ENCODE results near the gene PATJ. TPM values are rescaled to one million over a fixed set of nuclear protein-coding genes. Genes with fewer than 3 reads are reported as not detected.
A peak's percentile ranks its signal among the peaks of the same experiment; 100 is the strongest.

Gene PATJ
- total and polyA plus RNA-seq, 2 experiments from 2014 or later, result 10.8 to 18.7 TPM

DNA sequence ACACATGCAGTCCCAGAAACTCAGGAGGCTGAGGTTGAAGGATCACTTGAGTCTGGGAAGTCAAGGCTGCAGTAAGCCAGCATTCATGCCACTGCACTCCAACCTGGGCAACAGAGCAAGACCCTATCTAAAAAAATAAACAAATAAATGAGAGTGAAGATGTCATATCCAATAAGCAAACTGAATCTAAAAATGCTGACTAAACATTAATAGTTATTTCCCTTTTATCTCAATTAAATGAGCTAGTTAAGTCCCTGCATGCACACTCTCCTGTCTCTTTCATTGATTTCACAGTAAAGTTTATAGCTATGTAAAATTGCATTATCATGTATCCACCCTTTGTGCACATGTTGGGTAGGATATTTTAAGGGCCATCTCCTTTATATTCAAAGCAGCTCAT, 371.2 kb downstream of the PATJ start:
- no peak overlapping the region for H3K27ac ChIP-seq
- no peak for DNase-seq (ENCODE audit: low read depth in 1 of 2, low spot score in 1 of 2)
- TF ChIP-seq, protein P1, sequence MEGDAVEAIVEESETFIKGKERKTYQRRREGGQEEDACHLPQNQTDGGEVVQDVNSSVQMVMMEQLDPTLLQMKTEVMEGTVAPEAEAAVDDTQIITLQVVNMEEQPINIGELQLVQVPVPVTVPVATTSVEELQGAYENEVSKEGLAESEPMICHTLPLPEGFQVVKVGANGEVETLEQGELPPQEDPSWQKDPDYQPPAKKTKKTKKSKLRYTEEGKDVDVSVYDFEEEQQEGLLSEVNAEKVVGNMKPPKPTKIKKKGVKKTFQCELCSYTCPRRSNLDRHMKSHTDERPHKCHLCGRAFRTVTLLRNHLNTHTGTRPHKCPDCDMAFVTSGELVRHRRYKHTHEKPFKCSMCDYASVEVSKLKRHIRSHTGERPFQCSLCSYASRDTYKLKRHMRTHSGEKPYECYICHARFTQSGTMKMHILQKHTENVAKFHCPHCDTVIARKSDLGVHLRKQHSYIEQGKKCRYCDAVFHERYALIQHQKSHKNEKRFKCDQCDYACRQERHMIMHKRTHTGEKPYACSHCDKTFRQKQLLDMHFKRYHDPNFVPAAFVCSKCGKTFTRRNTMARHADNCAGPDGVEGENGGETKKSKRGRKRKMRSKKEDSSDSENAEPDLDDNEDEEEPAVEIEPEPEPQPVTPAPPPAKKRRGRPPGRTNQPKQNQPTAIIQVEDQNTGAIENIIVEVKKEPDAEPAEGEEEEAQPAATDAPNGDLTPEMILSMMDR (IDR thresholded peaks at IDR 0.05; ENCODE audit: low read depth, low read length), result no peak
- H3K9me3 ChIP-seq (ENCODE audit: low read depth), result no peaks in the 10 kb centered on the region
- no peak overlapping the region for H3K4me3 ChIP-seq
- no peaks in the 10 kb centered on the region for H3K27me3 ChIP-seq
- H3K4me1 ChIP-seq (ENCODE audit: low read depth), result no peaks in the 10 kb centered on the region
- H3K36me3 ChIP-seq, result no peaks in the 10 kb centered on the region

DNA sequence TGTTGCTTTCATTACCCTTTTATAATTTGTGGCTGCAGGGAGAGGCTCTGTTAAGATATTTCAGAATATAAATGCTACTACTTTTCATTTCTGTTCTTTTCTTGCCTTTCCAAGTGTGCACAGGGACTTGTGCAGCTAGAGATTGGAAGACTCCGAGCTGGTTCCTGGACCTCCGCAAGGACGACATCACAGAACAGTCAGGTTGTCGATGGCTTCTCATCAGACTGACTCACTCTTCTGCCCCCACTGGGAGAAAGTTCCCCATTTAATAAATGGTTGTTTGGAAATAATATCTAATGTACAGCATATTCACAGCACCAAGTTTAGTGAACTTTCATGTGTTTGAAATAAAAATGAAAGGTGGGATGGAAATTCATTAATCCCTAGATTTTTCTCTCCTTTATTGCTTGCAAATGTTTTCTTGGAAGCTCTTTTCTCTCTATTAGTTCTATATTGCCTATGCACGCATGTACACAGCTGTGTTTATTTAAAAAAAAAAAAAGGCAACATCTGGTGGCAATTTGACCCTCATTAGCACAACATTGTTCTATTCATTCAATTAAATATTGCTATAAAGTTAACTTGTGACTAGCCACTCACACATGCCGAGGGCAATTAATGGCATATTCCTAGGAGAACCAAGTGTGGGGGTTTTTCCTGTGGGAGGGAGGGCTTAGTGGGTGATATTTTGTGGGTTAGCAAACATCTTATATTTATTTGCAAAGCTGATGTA, 374.9 kb downstream of the PATJ start:
- DNase-seq (ENCODE audit: low read depth in 1 of 2, low spot score in 1 of 2), result no peak
- H3K36me3 ChIP-seq, result no peaks in the 10 kb centered on the region
- TF ChIP-seq, protein P1 (IDR thresholded peaks at IDR 0.05; ENCODE audit: low read depth, low read length), result no peak
- no peaks in the 10 kb centered on the region for H3K27me3 ChIP-seq
- no peak overlapping the region for H3K4me3 ChIP-seq
- H3K9me3 ChIP-seq (ENCODE audit: low read depth), result no peaks in the 10 kb centered on the region
- H3K4me1 ChIP-seq (ENCODE audit: low read depth), result no peaks in the 10 kb centered on the region
- H3K27ac ChIP-seq, result no peak overlapping the region

DNA sequence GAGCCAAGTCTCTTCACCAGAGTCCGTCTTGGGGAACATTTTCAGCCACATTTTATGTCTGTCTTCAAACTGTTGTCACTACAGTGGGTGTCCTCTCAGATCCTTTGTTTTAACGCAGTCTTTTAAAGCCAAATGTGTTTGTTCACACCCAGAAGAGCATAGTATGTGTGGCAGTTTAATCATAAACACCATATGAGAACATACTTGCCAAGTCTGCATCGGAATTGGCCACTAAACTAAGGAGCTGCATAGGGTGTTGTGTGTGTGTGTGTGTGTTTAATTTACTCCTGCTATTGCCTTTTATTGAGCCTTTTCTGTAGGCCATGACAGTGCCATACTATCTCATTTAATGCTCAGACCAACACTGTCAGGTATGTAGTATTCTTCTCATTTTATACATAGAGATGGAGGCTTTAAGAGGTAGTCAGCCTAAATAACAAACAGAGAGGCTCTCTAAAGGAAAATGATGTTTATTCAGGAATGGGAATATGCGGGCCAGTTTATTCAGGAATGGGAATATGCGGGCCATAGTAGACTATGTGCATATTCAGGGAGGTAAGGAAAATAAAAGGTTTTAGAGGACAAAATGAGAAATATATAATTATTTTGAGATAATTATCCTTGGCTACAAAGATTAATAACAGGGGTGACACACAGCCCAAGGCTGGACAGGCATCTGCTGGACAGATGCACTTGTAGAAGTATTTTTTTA, 384.5 kb downstream of the PATJ start:
- Histone ChIP-seq H3K9me3 (ENCODE audit: low read depth) (no peaks in the 10 kb centered on the region), H3K4me1 (ENCODE audit: low read depth) (no peaks in the 10 kb centered on the region), H3K27me3 (no peaks in the 10 kb centered on the region), H3K36me3 (no peaks in the 10 kb centered on the region), H3K4me3 (no peak overlapping the region), H3K27ac (no peak overlapping the region)
- TF ChIP-seq, protein P1 (IDR thresholded peaks at IDR 0.05; ENCODE audit: low read depth, low read length), result no peak
- no peak for DNase-seq (ENCODE audit: low read depth in 1 of 2, low spot score in 1 of 2)

DNA sequence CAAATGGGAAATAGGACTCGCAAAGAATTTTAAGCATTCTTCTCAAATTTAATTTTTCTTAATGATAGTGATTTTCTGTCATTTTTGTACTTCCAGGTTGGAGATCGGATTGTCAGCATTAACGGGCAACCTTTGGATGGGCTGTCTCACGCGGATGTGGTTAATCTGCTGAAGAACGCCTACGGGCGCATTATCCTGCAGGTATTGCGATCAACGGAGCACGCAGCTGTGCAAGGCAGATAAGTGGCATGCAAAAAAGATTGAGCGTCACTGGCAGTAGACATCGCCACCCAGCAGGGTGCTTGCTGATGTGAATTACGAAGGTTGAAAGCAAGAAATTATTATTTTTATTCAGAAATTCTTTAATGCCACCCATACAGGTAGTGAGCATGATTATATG, 386.5 kb downstream of the PATJ start:
- Histone ChIP-seq H3K9me3 (ENCODE audit: low read depth) (no peaks in the 10 kb centered on the region), H3K27me3 (no peaks in the 10 kb centered on the region), H3K36me3 (no peaks in the 10 kb centered on the region), H3K4me1 (ENCODE audit: low read depth) (no peaks in the 10 kb centered on the region), H3K4me3 (no peak overlapping the region), H3K27ac (no peak overlapping the region)
- DNase-seq (ENCODE audit: low read depth in 1 of 2, low spot score in 1 of 2), result no peak
- TF ChIP-seq, protein P1 (IDR thresholded peaks at IDR 0.05; ENCODE audit: low read depth, low read length), result no peak

DNA sequence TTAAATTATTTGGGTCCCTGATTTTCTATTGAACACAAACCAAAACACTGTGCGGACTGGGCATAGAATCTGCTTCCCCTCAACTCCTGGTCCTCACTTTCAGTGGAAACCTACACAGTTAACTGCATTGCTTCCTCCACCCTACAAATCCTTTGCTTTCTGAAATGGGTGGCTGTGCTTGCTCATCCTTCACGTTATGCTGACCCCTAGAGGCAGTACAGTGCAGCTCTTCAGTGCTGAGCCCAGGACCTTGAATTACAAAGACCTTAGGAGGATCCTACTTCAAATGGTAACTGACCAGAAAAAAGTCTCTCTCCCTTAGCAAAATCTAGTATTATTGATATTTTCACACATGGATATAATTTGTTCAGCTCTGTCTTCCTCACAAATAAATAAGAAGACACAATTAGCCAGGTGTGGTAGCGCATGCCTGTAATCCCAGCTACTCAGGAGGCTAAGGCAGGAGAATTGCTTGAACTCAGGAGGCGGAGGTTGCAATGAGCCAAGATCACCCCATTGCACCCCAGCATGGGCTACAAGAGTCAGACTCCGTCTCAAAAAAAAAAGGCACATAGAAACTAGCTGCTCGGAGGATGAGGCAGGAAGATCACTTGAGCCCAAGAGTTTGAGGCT, 388.9 kb downstream of the PATJ start:
- H3K4me3 ChIP-seq, result no peak overlapping the region
- peak; percentile 75 to 83 for DNase-seq (ENCODE audit: low read depth in 1 of 2, low spot score in 1 of 2)
- H3K27ac ChIP-seq, result no peak overlapping the region

More for the DNA sequence above, 388.9 kb downstream of the PATJ start:
- Histone ChIP-seq H3K4me1 (ENCODE audit: low read depth) (no peaks in the 10 kb centered on the region), H3K27me3 (no peaks in the 10 kb centered on the region), H3K36me3 (no peaks in the 10 kb centered on the region), H3K9me3 (ENCODE audit: low read depth) (no peaks in the 10 kb centered on the region)
- TF ChIP-seq, protein P1 (IDR thresholded peaks at IDR 0.05; ENCODE audit: low read depth, low read length), result peak; percentile 99
